Heart right ventricle (tissue), 16 donors: ENCODE data around the gene PPP6R3. TPM values are rescaled to one million over a fixed set of nuclear protein-coding genes. Genes with fewer than 3 reads are reported as not detected.
A peak's percentile ranks its signal among the peaks of the same experiment; 100 is the strongest.

Experiments
- ATAC-seq, 8 donors: fragments of 200-7000 bp; cut with Tn5 transposase; one replicate each; pipeline ENCODE4 v1.9.1; 2020; ENCODE audit warnings: mild to moderate bottlenecking in 8 of 8, moderate library complexity in 8 of 8, moderate number of reproducible peaks in 1 of 8
- DNase-seq, 2 donors: peaks; one replicate each; pipeline ENCODE4 v3.0.0-alpha.2; 2020
- H3K27ac ChIP-seq, 10 donors: fragments of 200-600 bp; sonication (generic) in 2 of 10; one replicate each; pipeline versions ENCODE4 v1.5.0 to v1.8.0; 2020 to 2022; ENCODE audit warnings: mild to moderate bottlenecking in 3 of 10
- H3K27me3 ChIP-seq, 7 donors: fragments of 200-600 bp; one replicate each; pipeline ENCODE4 v1.8.0; 2021 to 2022; ENCODE audit warnings: mild to moderate bottlenecking in 2 of 7
- H3K36me3 ChIP-seq, 9 donors: fragments of 200-600 bp; sonication (generic) in 1 of 9; one replicate each; pipeline versions ENCODE4 v1.5.0 to v1.8.0; 2020 to 2022; ENCODE audit warnings: mild to moderate bottlenecking in 2 of 9
- H3K4me1 ChIP-seq, 9 donors: fragments of 200-600 bp; sonication (generic) in 1 of 9; one replicate each; pipeline versions ENCODE4 v1.5.0 to v1.8.0; 2020 to 2022; ENCODE audit warnings: mild to moderate bottlenecking in 4 of 9
- H3K4me3 ChIP-seq, 10 donors: fragments of 200-600 bp; sonication (generic) in 2 of 10; one replicate each; pipeline versions ENCODE4 v1.5.0 to v1.8.0; 2020 to 2022; ENCODE audit warnings: mild to moderate bottlenecking in 7 of 10, moderate library complexity in 2 of 10
- H3K9me3 ChIP-seq, 11 donors: fragments of 200-600 bp in 10 of 11; sonication (generic) in 2 of 11; one replicate each; pipeline versions ENCODE4 v1.5.0 to v1.8.0; 2013 to 2022; ENCODE audit warnings: mild to moderate bottlenecking in 2 of 11, control low read depth in 1 of 11, moderate library complexity in 1 of 11
- WGBS, 2 donors: extraction: QIAGEN DNeasy Blood & Tissue Kit; methylation state at CpG; one replicate each; pipeline ENCODE4 v1.1.7; 2013; ENCODE audit warnings: inconsistent platforms in 1 of 2; 5-methylcytosine and 5-hydroxymethylcytosine counted together
- intact Hi-C, 10 donors: fragments of 100-400 bp; cut with DNase I; formaldehyde crosslinking; loops; one replicate each; pipeline versions ENCODE4 v1.11.1 to v1.14.2; 2022
- polyA plus RNA-seq, 2 donors: library from polyadenylated mRNA; stranded (reverse); fragments of 200-250 nt; gene quantifications; one replicate each; pipeline ENCODE4 v1.2.3, GENCODE V29; 2013
- total RNA-seq, 10 donors: library from RNA; stranded (reverse); fragmentation: NEBNext Ultra II Directional in 3 of 10; extraction: Animal tissue kit (Norgen Biotek cat#: 25700) in 3 of 10; gene quantifications; one replicate each; pipeline versions ENCODE4 v1.2.1 to v1.2.4, GENCODE V29; 2021 to 2023
- TF ChIP-seq, protein P1 (sequence below), 9 donors: fragments of 200-600 bp; sonication (generic) in 2 of 9; IDR thresholded peaks; one replicate each; pipeline versions ENCODE4 v1.5.0 to v1.8.0; 2021 to 2022; ENCODE audit warnings: antibody characterized with exemption in 9 of 9, mild to moderate bottlenecking in 5 of 9, moderate library complexity in 1 of 9
- donor health status: Arrhythmogenic right ventricular cardiomyopathy.
- donor health status: ischemic (EF 13 %, LVEDD 7.1; RV severe dilation, severe dysfunction).
- donor health status: healthy with polysubstance abuse.
- donor health status: DM: no; HTN: yes; CAD: no.
- donor health status: DM: no; HTN: no; CAD: no.
- donor health status: ischemic (EF 25% LVEDD 6.9; RV normal size, moderate dysfunction).
- donor health status: ischemic (EF 25% LVEDD 5.7; RV mildly dilated, moderate dysfunction).
- donor health status: healthy.
- donor health status: DM: yes; HTN: yes; CAD: no.
- donor health status: Ischemic cardiomyopathy.
- donor health status: ischemic (EF 35%, LVEDD 5.7; RV mildly dilated, moderate dysfunction).
- donor health status: nonischemic (EF 11% LVEDD 7.7; RV severe dilation, severe dysfunction).
- donor health status: DM: yes; HTN: yes; CAD: no.
- donor health status: PGD.
- donor health status: ischemic (EF 29% LVEDD 5.4; RV normal size, mild dysfunction).
- donor health status: nonischemic (EF 23%, LVEDD 6.1; RV moderate dilation, normal function).

The PPP6R3 gene
- total and polyA plus RNA-seq, 12 donors, result 18.4 to 98.1 (median 80.8) TPM

DNA sequence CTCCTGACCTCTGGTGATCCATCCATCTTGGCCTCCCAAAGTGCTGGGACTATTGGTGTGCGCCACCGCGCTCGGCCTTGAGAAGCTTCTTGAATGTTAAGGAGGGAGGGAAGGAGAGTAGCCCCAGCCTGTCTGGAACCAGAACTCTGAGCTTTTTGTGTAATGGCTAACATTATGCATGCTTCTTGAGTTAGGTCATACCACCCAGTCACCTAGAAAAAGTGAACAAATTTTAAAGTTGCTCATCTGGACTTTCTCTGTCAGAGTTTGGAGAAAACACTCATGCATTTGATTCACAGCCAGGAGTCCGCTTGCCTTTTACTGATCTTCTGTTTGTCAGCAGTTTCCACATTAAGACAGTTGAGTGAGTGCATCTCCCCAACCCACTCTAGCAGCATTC, 82.1 kb downstream of the PPP6R3 start:
- Histone ChIP-seq H3K4me1 (peaks cover 0 to 65% (median 53%) of the 10 kb centered on the region in 9 donors), H3K27ac (peak overlapping the region in 3 of 10 donors; percentile 3 to 26 (median 20)), H3K4me3 (no peak overlapping the region), H3K27me3 (no peaks in the 10 kb centered on the region), H3K36me3 (peaks cover 0 to 92% (median 20%) of the 10 kb centered on the region in 9 donors), H3K9me3 (no peaks in the 10 kb centered on the region)
- DNase-seq, result no peak
- TF ChIP-seq, protein P1, sequence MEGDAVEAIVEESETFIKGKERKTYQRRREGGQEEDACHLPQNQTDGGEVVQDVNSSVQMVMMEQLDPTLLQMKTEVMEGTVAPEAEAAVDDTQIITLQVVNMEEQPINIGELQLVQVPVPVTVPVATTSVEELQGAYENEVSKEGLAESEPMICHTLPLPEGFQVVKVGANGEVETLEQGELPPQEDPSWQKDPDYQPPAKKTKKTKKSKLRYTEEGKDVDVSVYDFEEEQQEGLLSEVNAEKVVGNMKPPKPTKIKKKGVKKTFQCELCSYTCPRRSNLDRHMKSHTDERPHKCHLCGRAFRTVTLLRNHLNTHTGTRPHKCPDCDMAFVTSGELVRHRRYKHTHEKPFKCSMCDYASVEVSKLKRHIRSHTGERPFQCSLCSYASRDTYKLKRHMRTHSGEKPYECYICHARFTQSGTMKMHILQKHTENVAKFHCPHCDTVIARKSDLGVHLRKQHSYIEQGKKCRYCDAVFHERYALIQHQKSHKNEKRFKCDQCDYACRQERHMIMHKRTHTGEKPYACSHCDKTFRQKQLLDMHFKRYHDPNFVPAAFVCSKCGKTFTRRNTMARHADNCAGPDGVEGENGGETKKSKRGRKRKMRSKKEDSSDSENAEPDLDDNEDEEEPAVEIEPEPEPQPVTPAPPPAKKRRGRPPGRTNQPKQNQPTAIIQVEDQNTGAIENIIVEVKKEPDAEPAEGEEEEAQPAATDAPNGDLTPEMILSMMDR (IDR thresholded peaks at IDR 0.05), result no peak
- no peak for ATAC-seq
- WGBS, 2 donors, result 91 to 94% methylated on average over 5 of the region's 5 CpGs
- intact Hi-C loops, result loop anchor here in 2 of 10 donors (5.0 to 10.0 kb wide), 2 partner anchors 78 to 80 kb away; partner anchors contain the start of gene PPP6R3 (in 2 of the 2)

DNA sequence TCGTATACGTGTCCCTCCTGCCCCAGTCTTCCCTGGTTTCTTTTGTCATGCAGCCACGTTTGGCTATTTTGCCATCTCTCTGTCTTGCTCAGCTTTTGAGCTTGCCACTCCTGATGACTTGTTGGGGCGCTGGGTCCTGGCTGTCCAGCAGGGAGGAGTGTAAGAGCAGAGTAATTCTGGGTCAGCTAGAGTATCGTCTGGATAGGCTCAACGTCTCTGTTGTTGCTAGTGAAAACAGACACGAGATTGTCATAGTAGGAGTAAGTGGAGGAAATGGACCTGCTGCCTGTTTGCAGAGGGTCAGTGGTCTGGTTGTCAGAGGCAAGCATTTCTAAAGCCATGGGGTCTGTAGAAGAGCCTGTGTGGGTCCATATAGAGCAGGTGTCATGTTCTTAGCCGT, 83.0 kb downstream of the PPP6R3 start:
- Histone ChIP-seq H3K4me3 (no peak overlapping the region), H3K27ac (peak overlapping the region in 1 of 10 donors; percentile 3), H3K36me3 (peaks cover 0 to 92% (median 15%) of the 10 kb centered on the region in 9 donors), H3K27me3 (no peaks in the 10 kb centered on the region), H3K9me3 (no peaks in the 10 kb centered on the region), H3K4me1 (peaks cover 0 to 75% (median 60%) of the 10 kb centered on the region in 9 donors)
- intact Hi-C loops, result loop anchor here in 2 of 10 donors (5.0 to 10.0 kb wide), 2 partner anchors 79 to 81 kb away; partner anchors contain the start of gene PPP6R3 (in 2 of the 2)
- ATAC-seq, result peak in 3 of 8 donors; percentile 20 to 42 (median 35)
- DNase-seq, result no peak
- WGBS, 2 donors, result 66 to 69% methylated on average over 8 of the region's 8 CpGs
- TF ChIP-seq, protein P1 (IDR thresholded peaks at IDR 0.05), result no peak

DNA sequence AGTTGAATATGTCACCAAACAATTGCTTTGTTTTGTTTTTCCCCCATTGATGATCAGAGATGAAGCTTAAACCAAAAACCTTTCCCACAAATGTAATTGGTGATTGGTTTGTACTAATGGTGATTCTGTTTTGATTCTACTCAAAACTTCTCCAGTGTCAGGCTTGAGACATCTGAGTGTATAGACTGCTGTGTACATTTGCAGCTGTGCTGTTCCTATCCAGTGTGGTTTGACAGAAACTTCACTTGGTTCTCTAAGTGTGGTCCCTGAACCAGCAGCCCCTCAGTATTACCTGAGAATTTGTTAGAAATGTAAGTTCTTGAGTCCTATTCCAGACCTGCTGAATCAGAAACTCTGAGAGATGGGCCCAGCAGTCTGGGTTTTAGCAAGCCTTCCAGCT, 84.8 kb downstream of the PPP6R3 start:
- no peak for ATAC-seq
- TF ChIP-seq, protein P1 (IDR thresholded peaks at IDR 0.05), result no peak
- H3K36me3 ChIP-seq, result peaks cover 0 to 80% (median 7%) of the 10 kb centered on the region in 9 donors
- H3K9me3 ChIP-seq, result no peaks in the 10 kb centered on the region
- no peak for DNase-seq
- no peak overlapping the region for H3K4me3 ChIP-seq
- intact Hi-C loops, result loop anchor here in 2 of 10 donors (5.0 to 10.0 kb wide), 3 partner anchors 33 to 83 kb away; partner anchors contain the start of gene PPP6R3 (in 2 of the 2)
- no peaks in the 10 kb centered on the region for H3K27me3 ChIP-seq
- H3K4me1 ChIP-seq, result peaks cover 2 to 92% (median 78%) of the 10 kb centered on the region in 9 donors
- peak overlapping the region in 6 of 10 donors; percentile 8 to 73 (median 40) for H3K27ac ChIP-seq

DNA sequence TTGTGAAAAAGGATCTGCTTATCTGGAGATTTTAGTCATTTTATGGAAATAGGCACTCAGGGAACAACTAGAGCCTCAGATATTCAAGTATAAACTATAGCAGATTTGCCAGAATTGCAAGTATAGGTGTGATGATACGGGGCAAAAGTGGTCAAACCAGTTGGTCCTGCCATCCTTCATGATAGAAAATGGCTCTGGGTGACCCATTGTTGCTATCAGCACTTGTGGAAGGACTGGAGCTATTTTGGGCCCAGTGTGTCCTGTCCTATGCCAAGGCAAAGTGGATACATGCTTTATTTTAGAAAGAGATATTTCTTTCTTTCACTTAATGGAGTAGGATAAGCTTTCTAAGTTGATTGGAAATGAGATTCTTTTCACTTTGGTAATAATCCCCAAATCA, 85.2 kb downstream of the PPP6R3 start:
- H3K36me3 ChIP-seq, result peaks cover 0 to 83% (median 7%) of the 10 kb centered on the region in 9 donors
- peak overlapping the region in 9 of 10 donors; percentile 8 to 73 (median 32) for H3K27ac ChIP-seq

More for the DNA sequence above, 85.2 kb downstream of the PPP6R3 start:
- ATAC-seq, result peak in 7 of 8 donors; percentile 36 to 74 (median 54)
- H3K4me3 ChIP-seq, result no peak overlapping the region
- no peaks in the 10 kb centered on the region for H3K27me3 ChIP-seq
- DNase-seq, result peak in 1 of 2 donors; percentile 11
- H3K9me3 ChIP-seq, result no peaks in the 10 kb centered on the region
- intact Hi-C loops, result loop anchor here in 2 of 10 donors (5.0 to 10.0 kb wide), 3 partner anchors 33 to 83 kb away; partner anchors contain the start of gene PPP6R3 (in 2 of the 2)
- H3K4me1 ChIP-seq, result peaks cover 4 to 97% (median 79%) of the 10 kb centered on the region in 9 donors
- 44 to 63% methylated on average over 1 of the region's 1 CpG for WGBS, 2 donors
- TF ChIP-seq, protein P1 (IDR thresholded peaks at IDR 0.05), result no peak
